ENCODE measurements around the gene METTL18.

- no peak for TF ChIP-seq YY1 (IDR thresholded peaks at IDR 0.05; ENCODE audit: insufficient read depth, insufficient read length)
- TF ChIP-seq ZNF274 (IDR thresholded peaks at IDR 0.05; ENCODE audit: low read depth, low read length) = no peak
Observed at GRCh38 chr1:169793730-169794129, 977 bp downstream of the METTL18 start.
